A549 (cell line): ENCODE results near the gene POU4F3. TPM values are rescaled to one million over a fixed set of nuclear protein-coding genes. Genes with fewer than 3 reads are reported as not detected.

Experiments
- ATAC-seq, 2 experiments: fragments of 200-7000 bp in 1 of 2; fragments of >200 bp in 1 of 2; cut with Nextera tagmentation in 1 of 2; cut with Tn5 transposase in 1 of 2; 3 replicates each; pipeline versions ENCODE4 v1.8.0 to v1.9.1; 2018 to 2020; ENCODE audit warnings: mild to moderate bottlenecking in 1 of 2, moderate library complexity in 1 of 2
- CTCF ChIA-PET: fragments of 300-600 bp; sonication (Branson Sonifier 250); formaldehyde crosslinking; extraction: SDS; loops from one replicate; lab custom pipeline; 2021; ENCODE audit warnings: antibody characterized with exemption, inconsistent platforms; lab: Yijun Ruan, JAX
- POLR2A ChIA-PET: fragments of 350-600 bp; formaldehyde crosslinking; extraction: SDS; loops from one replicate; lab custom pipeline; 2021; ENCODE audit warnings: antibody characterized with exemption, inconsistent platforms; lab: Yijun Ruan, JAX
- DNase-seq, 2 experiments: peaks; one replicate each; pipeline versions ENCODE4 v3.0.0 to v3.0.0-alpha.2; 2011 to 2016; ENCODE audit warnings: low read depth in 1 of 2, low spot score in 1 of 2
- FAIRE-seq: peaks from 2 replicates; lab custom pipeline; 2011; peaks lifted over from hg19 to GRCh38; lab: Jason Lieb, UNC
- H3K27ac ChIP-seq, 2 experiments: fragments of >200 bp; sonication (Bioruptor Twin); formaldehyde crosslinking; 3 replicates each; pipeline ENCODE4 v1.5.1; 2016 to 2017
- H3K4me1 ChIP-seq: fragments of >200 bp; sonication (Bioruptor Twin); formaldehyde crosslinking; 3 replicates; pipeline ENCODE4 v1.6.1; 2016
- H3K4me2 ChIP-seq: fragments of >200 bp; sonication (Bioruptor Twin); formaldehyde crosslinking; 3 replicates; pipeline ENCODE4 v1.6.1; 2016
- H3K4me3 ChIP-seq: fragments of >200 bp; sonication (Bioruptor Twin); formaldehyde crosslinking; 3 replicates; pipeline ENCODE4 v1.5.1; 2016
- H3K9me3 ChIP-seq: fragments of >200 bp; sonication (Bioruptor Twin); formaldehyde crosslinking; 3 replicates; pipeline ENCODE4 v1.6.1; 2016
- CBX2 ChIP-seq: fragments of 200-600 bp; sonication (generic); IDR thresholded peaks from 2 replicates; pipeline ENCODE4 v1.6.1; 2016; ENCODE audit warnings: low read depth, mild to moderate bottlenecking, borderline replicate concordance
- CHD4 ChIP-seq: fragments of 200-600 bp; sonication (generic); IDR thresholded peaks from 2 replicates; pipeline ENCODE4 v1.6.1; 2016; ENCODE audit warnings: antibody characterized with exemption, mild to moderate bottlenecking, borderline replicate concordance
- CTCF ChIP-seq: fragments of >200 bp; sonication (Bioruptor Twin); formaldehyde crosslinking; IDR thresholded peaks from 3 replicates; pipeline ENCODE4 v1.5.1; 2016
- E2F6 ChIP-seq: IDR thresholded peaks from 2 replicates; pipeline ENCODE4 v1.6.1; 2012; ENCODE audit warnings: low read depth, borderline replicate concordance
- ESRRA ChIP-seq: fragments of 150-350 bp; IDR thresholded peaks from 2 replicates; pipeline ENCODE4 v1.6.1; 2014; ENCODE audit warnings: mild to moderate bottlenecking, low read length, borderline replicate concordance
- FOSB ChIP-seq: fragments of 250-450 bp; sonication (Bioruptor Pico); IDR thresholded peaks from 2 replicates; pipeline ENCODE4 v1.5.0; 2020; ENCODE audit warnings: mild to moderate bottlenecking, moderate library complexity
- HES2 ChIP-seq: fragments of >200 bp; sonication (Bioruptor Twin); formaldehyde crosslinking; IDR thresholded peaks from 2 replicates; pipeline ENCODE4 v1.6.1; 2016
- HEYL ChIP-seq: fragments of 250-450 bp; sonication (Bioruptor Pico); IDR thresholded peaks from 2 replicates; pipeline ENCODE4 v1.8.0; 2021; ENCODE audit warnings: mild to moderate bottlenecking, moderate library complexity
- HOXA7 ChIP-seq: fragments of 250-450 bp; sonication (Bioruptor Pico); IDR thresholded peaks from 2 replicates; pipeline ENCODE4 v1.5.0; 2020; ENCODE audit warnings: mild to moderate bottlenecking, moderate library complexity
- HOXB5 ChIP-seq: fragments of 250-450 bp; sonication (Bioruptor Pico); IDR thresholded peaks from 2 replicates; pipeline ENCODE4 v1.5.0; 2020; ENCODE audit warnings: mild to moderate bottlenecking, moderate library complexity
- KDM1A ChIP-seq: fragments of 200-600 bp; sonication (generic); IDR thresholded peaks from 2 replicates; pipeline ENCODE4 v1.6.1; 2016; ENCODE audit warnings: low read depth, mild to moderate bottlenecking
- KDM5A ChIP-seq: fragments of 200-600 bp; sonication (generic); IDR thresholded peaks from 2 replicates; pipeline ENCODE4 v1.6.1; 2016; ENCODE audit warnings: antibody characterized with exemption, mild to moderate bottlenecking
- MAFK ChIP-seq: fragments of 450-650 bp; IDR thresholded peaks from 2 replicates; pipeline ENCODE4 v1.6.1; 2014; ENCODE audit not compliant: partially characterized antibody
- MAZ ChIP-seq: fragments of 150-350 bp; IDR thresholded peaks from 2 replicates; pipeline ENCODE4 v1.6.1; 2014; ENCODE audit warnings: antibody characterized with exemption, low read depth, low read length, borderline replicate concordance
- MYC ChIP-seq: IDR thresholded peaks from 2 replicates; pipeline ENCODE4 v1.6.1; 2012; ENCODE audit warnings: mild to moderate bottlenecking, inconsistent platforms, low read length, improper control_type of control experiment, borderline replicate concordance
- POLR2AphosphoS2 ChIP-seq: conservative IDR thresholded peaks from 2 replicates; pipeline ENCODE4 v1.6.1; 2012; ENCODE audit warnings: low read length, improper control_type of control experiment, inconsistent platforms
- RAD21 ChIP-seq, 2 experiments: fragments of >200 bp in 1 of 2; sonication (Bioruptor Twin) in 1 of 2; formaldehyde crosslinking in 1 of 2; IDR thresholded peaks in 1 of 2; conservative IDR thresholded peaks in 1 of 2; 2 replicates in 1 of 2; 3 replicates in 1 of 2; pipeline ENCODE4 v1.6.1; 2012 to 2018; ENCODE audit warnings: inconsistent platforms in 1 of 2
- RNF2 ChIP-seq: fragments of 200-600 bp; sonication (generic); IDR thresholded peaks from 2 replicates; pipeline ENCODE4 v1.6.1; 2016; ENCODE audit warnings: low read depth, mild to moderate bottlenecking, antibody characterized with exemption, moderate library complexity, borderline replicate concordance
- SREBF2 ChIP-seq: fragments of 450-650 bp; IDR thresholded peaks from 2 replicates; pipeline ENCODE4 v1.6.1; 2014; ENCODE audit warnings: mild to moderate bottlenecking, moderate library complexity
- TFCP2L1 ChIP-seq: fragments of 250-450 bp; sonication (Bioruptor Pico); IDR thresholded peaks from 2 replicates; pipeline ENCODE4 v1.5.0; 2021; ENCODE audit warnings: mild to moderate bottlenecking
- TP53 ChIP-seq: fragments of 250-450 bp; sonication (Bioruptor Pico); IDR thresholded peaks from 2 replicates; pipeline ENCODE4 v1.5.0; 2021; ENCODE audit warnings: mild to moderate bottlenecking, moderate library complexity
- USF2 ChIP-seq: fragments of 450-650 bp; IDR thresholded peaks from 2 replicates; pipeline ENCODE4 v1.6.1; 2014; ENCODE audit warnings: antibody characterized with exemption
- ZC3H11A ChIP-seq: fragments of 450-650 bp; IDR thresholded peaks from 2 replicates; pipeline ENCODE4 v1.6.1; 2014; ENCODE audit warnings: antibody characterized with exemption, mild to moderate bottlenecking
- ZFP36 ChIP-seq: fragments of 450-650 bp; IDR thresholded peaks from 2 replicates; pipeline ENCODE4 v1.6.1; 2014; ENCODE audit warnings: borderline replicate concordance; ENCODE audit not compliant: partially characterized antibody
- ZNF302 ChIP-seq: fragments of 250-450 bp; sonication (Bioruptor Pico); IDR thresholded peaks from 2 replicates; pipeline ENCODE4 v1.9.0; 2021; ENCODE audit warnings: inconsistent platforms, mild to moderate bottlenecking, moderate library complexity
- WGBS: methylation state at CpG from one replicate; pipeline ENCODE4 v1.1.6; 2017; ENCODE audit errors: missing lambda C conversion rate; 5-methylcytosine and 5-hydroxymethylcytosine counted together
- polyA plus RNA-seq, 4 experiments: library from polyadenylated mRNA; depleted of rRNA in 3 of 4; stranded (reverse); fragments of >200 nt; fragmentation: RNase III in 1 of 4; extraction: RNeasy Plus Mini Kit Qiagen cat#74134 plus additional on column Dnase treatment in 1 of 4; gene quantifications; 2 replicates in 3 of 4; 3 replicates in 1 of 4; pipeline ENCODE4 v1.2.3, GENCODE V29; 2011 to 2017

The POU4F3 gene
- polyA plus RNA-seq, 2 of the 4 experiments (the other 2 are of a cell fraction) = 0.08 to 0.10 TPM

GRCh38 chr5:146311278-146311677, 27.4 kb upstream of the POU4F3 start:
- no peak for ATAC-seq
- ChIA-PET CTCF (no interaction called here), POLR2A (no interaction called here)
- no peak for FAIRE-seq
- no peak overlapping the region for H3K27ac ChIP-seq
- no peak for TF ChIP-seq RNF2
- no peak for TF ChIP-seq RAD21 (conservative IDR thresholded peaks at IDR 0.05 in 1 of 2, IDR thresholded peaks at IDR 0.05 in 1 of 2)
- TF ChIP-seq HOXB5 (CRISPR knock-in tag) = no peak
- TF ChIP-seq HOXA7 (CRISPR knock-in tag) = no peak
- no peak for TF ChIP-seq E2F6
- no peak for TF ChIP-seq HEYL (CRISPR knock-in tag)
- TF ChIP-seq KDM5A = no peak
- TF ChIP-seq MAFK = no peak
- no peak for TF ChIP-seq ESRRA
- no peak for TF ChIP-seq TFCP2L1 (CRISPR knock-in tag)
- no peak for TF ChIP-seq FOSB (CRISPR knock-in tag)
- TF ChIP-seq, all 56 proteins: peak for 0
- WGBS = 61% methylated on average over 5 of the region's 5 CpGs
- H3K4me2 ChIP-seq = no peak overlapping the region
- no peak for DNase-seq
- no peaks in the 10 kb centered on the region for H3K9me3 ChIP-seq
- H3K4me1 ChIP-seq = no peaks in the 10 kb centered on the region
- H3K4me3 ChIP-seq = no peak overlapping the region

- DNase-seq = no peak
- POLR2A ChIA-PET = no interaction called here
- 75% methylated on average over 7 of the region's 7 CpGs for WGBS
- no peak for FAIRE-seq
- Histone ChIP-seq H3K4me1 (no peaks in the 10 kb centered on the region), H3K4me2 (no peak overlapping the region)
- no peak for ATAC-seq
- no peak for TF ChIP-seq MAFK
- TF ChIP-seq POLR2AphosphoS2 = no peak
- TF ChIP-seq ZC3H11A = no peak
- no peak for TF ChIP-seq CBX2
- no peak for TF ChIP-seq ESRRA
- TF ChIP-seq TFCP2L1 (CRISPR knock-in tag) = no peak
- no peak for TF ChIP-seq HOXB5 (CRISPR knock-in tag)
- TF ChIP-seq USF2 = no peak
- no peak for TF ChIP-seq KDM1A
- TF ChIP-seq TP53 (CRISPR knock-in tag) = no peak
- TF ChIP-seq HOXA7 (CRISPR knock-in tag) = no peak
- no peak for TF ChIP-seq CTCF
- no peak for TF ChIP-seq CHD4
- TF ChIP-seq, all 56 proteins: peak for 0
- H3K4me3 ChIP-seq = no peak overlapping the region
- H3K27ac ChIP-seq = no peak overlapping the region
- CTCF ChIA-PET = interaction anchor here (0.7 kb wide), 1 partner anchor 50 kb away, joined by 3 read pairs; no protein-coding TSS in a partner anchor
- no peaks in the 10 kb centered on the region for H3K9me3 ChIP-seq
Measured at GRCh38 chr5:146313027-146313426, 25.6 kb upstream of the POU4F3 start.

- 85% methylated on average over 1 of the region's 1 CpG for WGBS
- POLR2A ChIA-PET = no interaction called here
- no peak overlapping the region for H3K4me3 ChIP-seq
- FAIRE-seq = no peak
- no peaks in the 10 kb centered on the region for H3K4me1 ChIP-seq
- TF ChIP-seq MAZ = no peak
- TF ChIP-seq RAD21 (conservative IDR thresholded peaks at IDR 0.05 in 1 of 2, IDR thresholded peaks at IDR 0.05 in 1 of 2) = no peak
- no peak for TF ChIP-seq CTCF
- no peak for TF ChIP-seq KDM1A
- TF ChIP-seq RNF2 = no peak
- no peak for TF ChIP-seq ZFP36
- TF ChIP-seq TFCP2L1 (CRISPR knock-in tag) = no peak
- TF ChIP-seq HES2 = no peak
- TF ChIP-seq CBX2 = no peak
- no peak for TF ChIP-seq SREBF2
- no peak for TF ChIP-seq MYC
- no peak for TF ChIP-seq ZNF302 (CRISPR knock-in tag)
- H3K4me2 ChIP-seq = no peak overlapping the region
- CTCF ChIA-PET = no interaction called here
- no peak for DNase-seq
- no peak overlapping the region for H3K27ac ChIP-seq
- no peaks in the 10 kb centered on the region for H3K9me3 ChIP-seq
- ATAC-seq = no peak
Measured at GRCh38 chr5:146321571-146321970, 17.1 kb upstream of the POU4F3 start.
